Vein endothelial cell (primary cell): Measurements from ENCODE around the gene PRAMEF33. TPM values are rescaled to one million over a fixed set of nuclear protein-coding genes. Genes with fewer than 3 reads are reported as not detected.

Source experiments
- small RNA-seq: library from RNA; depleted of rRNA; stranded (forward); fragments of <200 nt; gene quantifications from one replicate; pipeline ENCODE3, GENCODE V24; 2012
- total RNA-seq: library from RNA; depleted of rRNA; stranded (reverse); fragments of >200 nt; gene quantifications from 2 replicates; pipeline ENCODE4 v1.2.3, GENCODE V29; 2012

Gene PRAMEF33
- total RNA-seq: not detected in 2 replicates

GRCh38 chr1:13303239-13303638 is at the start of gene PRAMEF33:
TSS of gene PRAMEF33 (plus strand) at chr1:13303539. CDS start at chr1:13305955, 2,416 bp downstream.

GRCh38 chr1:13253898-13254297 is 49.4 kb upstream of the PRAMEF33 start, which contains the start of gene PRAMEF5:
TSS of gene PRAMEF5 (plus strand) at chr1:13254198. CDS start at chr1:13259269, 5,071 bp downstream.

GRCh38 chr1:13285037-13285436 is 18.3 kb upstream of the PRAMEF33 start, which contains the start of gene PRAMEF8:
TSS of gene PRAMEF8 (minus strand) at chr1:13285137. CDS start at chr1:13284091, 1,046 bp downstream.

GRCh38 chr1:13315281-13315680 is 11.9 kb downstream of the PRAMEF33 start, which contains the start of gene PRAMEF15:
TSS of gene PRAMEF15 (plus strand) at chr1:13315581. CDS start at chr1:13318408, 2,827 bp downstream.

GRCh38 chr1:13347034-13347433 is 43.7 kb downstream of the PRAMEF33 start, which contains the start of gene PRAMEF14:
TSS of gene PRAMEF14 (minus strand) at chr1:13347134. CDS start at chr1:13345314, 1,820 bp downstream.

Small RNA genes lying within 50 kb of the gene (small RNA-seq; reads per million reads assigned to genes)
- not detected for gene RNU6-771P

Other genes with a start within 250 kb of the PRAMEF33 start
- gene PRAMEF27, start 247.0 kb upstream of the PRAMEF33 start, total RNA-seq: not detected in 2 replicates
- not detected in 2 replicates for gene HNRNPCL3, start 242.8 kb upstream of the PRAMEF33 start, total RNA-seq
- not detected in 2 replicates for gene PRAMEF25, start 232.8 kb upstream of the PRAMEF33 start, total RNA-seq
- gene HNRNPCL2, start 186.7 kb upstream of the PRAMEF33 start, total RNA-seq: not detected in 2 replicates
- gene PRAMEF26, start 147.5 kb upstream of the PRAMEF33 start, total RNA-seq: not detected in 2 replicates
- gene HNRNPCL4, start 137.9 kb upstream of the PRAMEF33 start, total RNA-seq: not detected in 2 replicates
- not detected in 2 replicates for gene PRAMEF9, start 131.7 kb upstream of the PRAMEF33 start, total RNA-seq
- gene PRAMEF13, start 102.1 kb upstream of the PRAMEF33 start, total RNA-seq: not detected in 2 replicates
- not detected in 2 replicates for gene PRAMEF18, start 77.4 kb upstream of the PRAMEF33 start, total RNA-seq
- not detected in 2 replicates for gene PRAMEF5, start 49.3 kb upstream of the PRAMEF33 start, total RNA-seq
- not detected in 2 replicates for gene PRAMEF8, start 18.4 kb upstream of the PRAMEF33 start, total RNA-seq
- gene PRAMEF15, start 12.0 kb downstream of the PRAMEF33 start, total RNA-seq: not detected in 2 replicates
- gene PRAMEF14, start 43.6 kb downstream of the PRAMEF33 start, total RNA-seq: not detected in 2 replicates
- not detected in 2 replicates for gene PRAMEF19, start 68.4 kb downstream of the PRAMEF33 start, total RNA-seq
- not detected in 2 replicates for gene PRAMEF17, start 86.1 kb downstream of the PRAMEF33 start, total RNA-seq
- gene PRAMEF20, start 106.9 kb downstream of the PRAMEF33 start, total RNA-seq: not detected in 2 replicates
- not detected in 2 replicates for gene LRRC38, start 210.5 kb downstream of the PRAMEF33 start, total RNA-seq